HT-29 (cell line): Measurements from ENCODE around the gene DAZAP2. TPM values are rescaled to one million over a fixed set of nuclear protein-coding genes. Genes with fewer than 3 reads are reported as not detected.

Experiments
- total RNA-seq: library from RNA; depleted of rRNA; stranded (reverse); fragments of >200 nt; shearing (Covaris generic); gene quantifications from 2 replicates; pipeline ENCODE4 v1.2.3, GENCODE V29; 2014; rRNA removed

DAZAP2 gene
- total RNA-seq, 1 experiment from 2014 or later: 187 TPM

Other genes starting within 250 kb of the DAZAP2 start
- 20.1 and 42.9 TPM in 2 replicates for gene SLC11A2, start 212.4 kb upstream of the DAZAP2 start, total RNA-seq
- gene LETMD1, start 190.5 kb upstream of the DAZAP2 start, total RNA-seq: 36.8 and 47.1 TPM in 2 replicates
- gene CSRNP2, start 155.2 kb upstream of the DAZAP2 start, total RNA-seq: 4.3 and 6.3 TPM in 2 replicates
- 8.4 and 8.7 TPM in 2 replicates for gene TFCP2, start 65.7 kb upstream of the DAZAP2 start, total RNA-seq
- 0.05 TPM in 1 of 2 replicates, not detected in the other for gene POU6F1, start 20.8 kb upstream of the DAZAP2 start, total RNA-seq
- 93.2 and 125 TPM in 2 replicates for gene SMAGP, start 31.6 kb downstream of the DAZAP2 start, total RNA-seq
- gene BIN2, start 85.3 kb downstream of the DAZAP2 start, total RNA-seq: 0.42 and 0.56 TPM in 2 replicates
- not detected in 2 replicates for gene CELA1, start 107.9 kb downstream of the DAZAP2 start, total RNA-seq
- gene GALNT6, start 152.6 kb downstream of the DAZAP2 start, total RNA-seq: 6.1 and 16.3 TPM in 2 replicates
- gene SLC4A8, start 186.0 kb downstream of the DAZAP2 start, total RNA-seq: not detected in 2 replicates